ENCODE data around the gene FANCE. TPM values are rescaled to one million over a fixed set of nuclear protein-coding genes. Genes with fewer than 3 reads are reported as not detected.

FANCE gene
- total RNA-seq, 4 donors from 2014 or later: 4.1 to 6.6 (median 6.2) TPM

DNA sequence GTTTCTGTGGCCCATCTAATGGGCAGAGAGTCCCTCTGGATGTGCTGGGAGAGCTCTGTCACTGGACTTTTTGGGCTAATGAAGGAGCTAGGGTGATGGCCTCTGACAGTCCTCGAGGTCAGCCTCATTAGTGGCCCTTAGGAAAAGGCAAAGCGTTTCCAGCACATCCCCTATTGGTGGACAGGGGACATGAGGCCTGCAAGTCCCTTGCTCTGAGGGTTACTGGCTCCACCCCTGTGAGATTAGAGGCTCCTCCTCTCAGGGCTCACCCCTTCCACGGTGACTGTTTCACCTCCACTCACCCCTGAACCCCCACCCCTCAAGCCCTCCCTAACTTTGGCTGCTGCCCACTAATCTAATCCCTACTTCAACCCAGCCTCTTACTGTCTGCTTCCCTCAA is 12.8 kb upstream of the FANCE start:
- TF ChIP-seq, protein P1, sequence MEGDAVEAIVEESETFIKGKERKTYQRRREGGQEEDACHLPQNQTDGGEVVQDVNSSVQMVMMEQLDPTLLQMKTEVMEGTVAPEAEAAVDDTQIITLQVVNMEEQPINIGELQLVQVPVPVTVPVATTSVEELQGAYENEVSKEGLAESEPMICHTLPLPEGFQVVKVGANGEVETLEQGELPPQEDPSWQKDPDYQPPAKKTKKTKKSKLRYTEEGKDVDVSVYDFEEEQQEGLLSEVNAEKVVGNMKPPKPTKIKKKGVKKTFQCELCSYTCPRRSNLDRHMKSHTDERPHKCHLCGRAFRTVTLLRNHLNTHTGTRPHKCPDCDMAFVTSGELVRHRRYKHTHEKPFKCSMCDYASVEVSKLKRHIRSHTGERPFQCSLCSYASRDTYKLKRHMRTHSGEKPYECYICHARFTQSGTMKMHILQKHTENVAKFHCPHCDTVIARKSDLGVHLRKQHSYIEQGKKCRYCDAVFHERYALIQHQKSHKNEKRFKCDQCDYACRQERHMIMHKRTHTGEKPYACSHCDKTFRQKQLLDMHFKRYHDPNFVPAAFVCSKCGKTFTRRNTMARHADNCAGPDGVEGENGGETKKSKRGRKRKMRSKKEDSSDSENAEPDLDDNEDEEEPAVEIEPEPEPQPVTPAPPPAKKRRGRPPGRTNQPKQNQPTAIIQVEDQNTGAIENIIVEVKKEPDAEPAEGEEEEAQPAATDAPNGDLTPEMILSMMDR (IDR thresholded peaks at IDR 0.05): no peak
- TF ChIP-seq POLR2A (IDR thresholded peaks at IDR 0.05): no peak
- Histone ChIP-seq H3K27ac (no peak overlapping the region), H3K4me1 (peaks cover 0 to 4% of the 10 kb centered on the region in 2 donors), H3K27me3 (no peaks in the 10 kb centered on the region), H3K36me3 (no peaks in the 10 kb centered on the region), H3K9me3 (no peaks in the 10 kb centered on the region), H3K4me3 (replicated peaks in 1 of 3) (no peak overlapping the region)
- WGBS, 2 donors: 43 to 49% methylated on average over 3 of the region's 3 CpGs
- intact Hi-C loops (cut with DNase I): no loop called here
- no peak for DNase-seq

DNA sequence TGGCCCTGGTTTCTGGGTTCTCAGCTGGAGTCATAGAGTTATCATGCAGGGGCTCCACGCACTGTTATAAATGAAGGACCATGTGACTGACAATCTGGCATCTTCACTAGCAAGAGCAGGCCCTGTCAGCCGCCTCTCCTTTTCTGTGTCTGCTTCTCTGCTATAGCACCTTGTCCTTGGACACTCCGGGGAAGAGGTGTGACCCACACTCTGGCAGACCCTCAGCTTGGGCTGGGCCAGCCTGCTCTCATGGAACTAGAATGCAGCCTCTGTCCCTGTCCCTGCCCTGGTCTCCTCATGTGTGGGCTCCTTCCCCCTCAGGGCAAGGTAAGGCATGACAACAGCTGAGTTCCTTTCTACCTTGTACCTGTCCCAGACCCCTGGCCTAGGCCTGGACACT is 10.9 kb upstream of the FANCE start:
- 89 to 91% methylated on average over 3 of the region's 3 CpGs for WGBS, 2 donors
- Histone ChIP-seq H3K27ac (no peak overlapping the region), H3K36me3 (no peaks in the 10 kb centered on the region), H3K27me3 (no peaks in the 10 kb centered on the region), H3K4me1 (no peaks in the 10 kb centered on the region), H3K4me3 (replicated peaks in 1 of 3) (no peak overlapping the region), H3K9me3 (no peaks in the 10 kb centered on the region)
- TF ChIP-seq POLR2A (IDR thresholded peaks at IDR 0.05): no peak
- TF ChIP-seq, protein P1 (IDR thresholded peaks at IDR 0.05): no peak
- intact Hi-C loops (cut with DNase I): no loop called here
- DNase-seq: no peak

DNA sequence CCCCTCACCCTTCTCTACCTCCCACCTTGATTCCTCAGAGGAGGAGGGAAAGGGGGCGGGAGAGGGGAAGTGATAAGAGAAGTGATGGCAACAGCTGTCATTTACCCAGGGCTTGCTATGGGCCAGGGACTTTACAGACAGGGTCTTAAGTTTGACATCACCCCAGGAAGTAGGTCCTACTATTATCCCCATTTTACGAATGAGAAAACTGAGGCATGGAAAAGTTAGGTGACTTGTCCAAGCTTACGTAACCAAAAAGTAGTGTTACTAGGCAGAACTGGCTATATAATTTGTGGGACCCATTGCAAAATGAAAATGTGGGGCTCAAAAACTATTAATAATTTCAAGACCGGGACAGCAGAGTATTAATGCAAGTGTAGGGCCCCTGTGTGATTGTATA is 10.5 kb upstream of the FANCE start:
- no peaks in the 10 kb centered on the region for H3K9me3 ChIP-seq
- TF ChIP-seq, protein P1 (IDR thresholded peaks at IDR 0.05): no peak
- no peak for TF ChIP-seq POLR2A (IDR thresholded peaks at IDR 0.05)
- no peaks in the 10 kb centered on the region for H3K27me3 ChIP-seq
- DNase-seq: no peak
- intact Hi-C loops (cut with DNase I): no loop called here
- WGBS, 2 donors: 91 to 99% methylated on average over 4 of the region's 4 CpGs
- H3K27ac ChIP-seq: no peak overlapping the region
- no peak overlapping the region for H3K4me3 ChIP-seq (replicated peaks in 1 of 3)
- H3K36me3 ChIP-seq: no peaks in the 10 kb centered on the region
- no peaks in the 10 kb centered on the region for H3K4me1 ChIP-seq

DNA sequence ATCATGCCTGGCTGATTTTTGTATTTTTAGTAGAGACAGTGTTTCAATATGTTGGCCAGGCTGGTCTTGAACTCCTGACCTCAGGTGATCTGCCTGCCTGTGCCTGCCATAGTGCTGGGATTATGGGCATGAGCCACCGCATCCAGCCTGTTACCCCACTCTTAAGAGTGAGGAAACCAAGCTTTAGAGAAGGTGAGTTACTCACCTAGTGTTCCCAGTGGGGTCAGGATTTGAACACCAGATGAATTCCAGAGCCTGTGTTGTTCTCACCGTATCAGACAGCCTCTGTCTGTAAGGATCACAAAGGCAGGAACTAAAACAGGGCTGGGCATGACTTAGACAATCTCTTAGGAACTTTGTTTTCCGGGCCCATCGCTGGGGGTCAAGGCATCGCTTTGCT is 9.4 kb upstream of the FANCE start:
- intact Hi-C loops (cut with DNase I): no loop called here

DNA sequence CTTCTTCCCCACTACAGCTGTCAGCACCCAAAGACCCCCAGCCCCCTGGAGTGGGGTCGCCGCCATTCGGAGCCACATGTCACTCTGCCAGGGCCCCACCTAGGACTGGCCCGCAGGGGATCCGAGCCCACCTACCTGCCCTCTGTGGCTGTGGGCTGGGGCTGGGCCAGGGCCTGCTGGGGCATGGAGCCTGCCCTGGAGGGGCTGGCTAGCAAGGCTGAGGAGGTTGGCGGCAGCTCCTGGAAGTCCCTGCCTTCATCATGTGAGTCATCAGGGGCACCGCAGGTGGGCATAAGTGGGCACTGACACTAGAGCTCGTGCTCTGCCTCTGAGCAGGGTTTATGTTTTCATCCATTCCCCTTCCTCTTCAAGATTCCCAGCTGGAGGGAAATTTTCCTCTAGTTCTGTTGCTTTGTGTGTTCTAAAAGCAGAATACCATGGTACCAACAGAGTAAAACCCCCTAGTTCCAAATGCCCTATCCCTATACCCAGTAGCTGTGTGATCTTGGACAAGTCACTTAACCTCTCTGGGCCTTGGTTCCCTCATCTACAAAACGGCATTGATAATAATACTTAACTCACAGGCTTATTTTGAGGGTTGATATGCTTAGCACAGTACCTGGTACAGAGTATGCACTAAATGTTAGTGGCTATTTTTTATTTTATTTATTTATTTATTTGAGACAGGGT is 8.7 kb upstream of the FANCE start:
- Histone ChIP-seq H3K27ac (no peak overlapping the region), H3K36me3 (no peaks in the 10 kb centered on the region), H3K27me3 (no peaks in the 10 kb centered on the region), H3K4me1 (no peaks in the 10 kb centered on the region), H3K4me3 (replicated peaks in 1 of 3) (no peak overlapping the region), H3K9me3 (no peaks in the 10 kb centered on the region)
- WGBS, 2 donors: 83 to 94% methylated on average over 6 to 9 of the region's 9 CpGs
- no peak for DNase-seq
- no peak for TF ChIP-seq POLR2A (IDR thresholded peaks at IDR 0.05)
- intact Hi-C loops (cut with DNase I): no loop called here

More for the DNA sequence above, 9.4 kb upstream of the FANCE start:
- no peaks in the 10 kb centered on the region for H3K4me1 ChIP-seq
- DNase-seq: no peak
- H3K4me3 ChIP-seq (replicated peaks in 1 of 3): no peak overlapping the region
- no peaks in the 10 kb centered on the region for H3K27me3 ChIP-seq
- TF ChIP-seq POLR2A (IDR thresholded peaks at IDR 0.05): no peak
- TF ChIP-seq, protein P1 (IDR thresholded peaks at IDR 0.05): no peak
- H3K9me3 ChIP-seq: no peaks in the 10 kb centered on the region
- no peak overlapping the region for H3K27ac ChIP-seq
- WGBS, 2 donors: 76 to 80% methylated on average over 4 to 5 of the region's 5 CpGs
- H3K36me3 ChIP-seq: no peaks in the 10 kb centered on the region
